Rectal smooth muscle tissue (tissue), 1 donor: ENCODE results near the gene ERCC8.
"Not testable (repeated sequence)": the region's sequence is repeated elsewhere in the genome, so short reads cannot be mapped to it uniquely, and the experiment has no call there.

ENCODE experiments used
- H3K27ac ChIP-seq: one replicate; pipeline ENCODE4 v1.7.0; 2013; ENCODE audit warnings: low read depth, low read length, inconsistent platforms
- H3K27me3 ChIP-seq: one replicate; pipeline ENCODE4 v1.7.0; 2013; ENCODE audit warnings: low read length; ENCODE audit not compliant: control insufficient read depth, insufficient read depth
- H3K36me3 ChIP-seq: one replicate; pipeline ENCODE4 v1.7.0; 2013; ENCODE audit warnings: low read length; ENCODE audit not compliant: control insufficient read depth, insufficient read depth
- H3K4me1 ChIP-seq: one replicate; pipeline ENCODE4 v1.7.0; 2013; ENCODE audit warnings: low read length; ENCODE audit not compliant: control insufficient read depth, insufficient read depth
- H3K4me3 ChIP-seq: one replicate; pipeline ENCODE4 v1.7.0; 2013; ENCODE audit warnings: low read length
- H3K9ac ChIP-seq: one replicate; pipeline ENCODE4 v1.7.0; 2013; ENCODE audit warnings: low read length

Gene ERCC8

GRCh38 chr5:60944904-60945812, at the start of gene ERCC8, which contains the start of gene NDUFAF2:
Gene ERCC8 (minus strand): TSS chr5:60945070. CDS start chr5:60945008, 62 bp downstream.
Gene NDUFAF2 (plus strand): TSS chr5:60945205. CDS start chr5:60945256, 51 bp downstream.
- peak within 1 kb of the TSS; percentile 95 for H3K4me3 ChIP-seq
- no peaks in the 10 kb centered on the region for H3K36me3 ChIP-seq
- no peaks in the 10 kb centered on the region for H3K27me3 ChIP-seq
- H3K27ac ChIP-seq: peak within 1 kb of the TSS; percentile 79
- H3K4me1 ChIP-seq: no peaks in the 10 kb centered on the region
- peak within 1 kb of the TSS; percentile 70 for H3K9ac ChIP-seq

GRCh38 chr5:60993875-60994571, 49.2 kb upstream of the ERCC8 start:
- Histone ChIP-seq H3K27ac (no peak overlapping the region), H3K36me3 (peaks cover 3% of the 10 kb centered on the region), H3K9ac (no peak overlapping the region), H3K4me1 (no peaks in the 10 kb centered on the region), H3K27me3 (no peaks in the 10 kb centered on the region), H3K4me3 (no peak overlapping the region)

GRCh38 chr5:60993425-60993824, 48.6 kb upstream of the ERCC8 start:
- Histone ChIP-seq H3K36me3 (peaks cover 3% of the 10 kb centered on the region), H3K27me3 (no peaks in the 10 kb centered on the region), H3K4me1 (no peaks in the 10 kb centered on the region), H3K9ac (no peak overlapping the region), H3K4me3 (no peak overlapping the region), H3K27ac (no peak overlapping the region)

- Histone ChIP-seq H3K4me3 (no peak overlapping the region), H3K27ac (no peak overlapping the region), H3K9ac (no peak overlapping the region), H3K27me3 (no peaks in the 10 kb centered on the region), H3K36me3 (peaks cover 3% of the 10 kb centered on the region), H3K4me1 (no peaks in the 10 kb centered on the region)
Observed at GRCh38 chr5:60992871-60993270, 48.0 kb upstream of the ERCC8 start.

GRCh38 chr5:60989790-60990189, 44.9 kb upstream of the ERCC8 start:
- Histone ChIP-seq H3K4me1 (no peaks in the 10 kb centered on the region), H3K4me3 (no peak overlapping the region), H3K9ac (no peak overlapping the region), H3K27ac (no peak overlapping the region), H3K27me3 (no peaks in the 10 kb centered on the region), H3K36me3 (peaks cover 3% of the 10 kb centered on the region)

GRCh38 chr5:60982127-60982526, 37.3 kb upstream of the ERCC8 start:
- H3K27me3 ChIP-seq, H3K36me3 ChIP-seq, H3K27ac ChIP-seq, H3K4me3 ChIP-seq, H3K9ac ChIP-seq, H3K4me1 ChIP-seq: not testable (repeated sequence)

- no peaks in the 10 kb centered on the region for H3K36me3 ChIP-seq
- no peak overlapping the region for H3K9ac ChIP-seq
- H3K4me3 ChIP-seq: no peak overlapping the region
- no peak overlapping the region for H3K27ac ChIP-seq
- H3K4me1 ChIP-seq: no peaks in the 10 kb centered on the region
- no peaks in the 10 kb centered on the region for H3K27me3 ChIP-seq
Observed at GRCh38 chr5:60980511-60980910, 35.6 kb upstream of the ERCC8 start.

- Histone ChIP-seq H3K9ac (no peak overlapping the region), H3K4me3 (no peak overlapping the region), H3K4me1 (no peaks in the 10 kb centered on the region), H3K27me3 (no peaks in the 10 kb centered on the region), H3K27ac (no peak overlapping the region), H3K36me3 (no peaks in the 10 kb centered on the region)
Observed at GRCh38 chr5:60978968-60979367, 34.1 kb upstream of the ERCC8 start.

- Histone ChIP-seq H3K36me3 (no peaks in the 10 kb centered on the region), H3K4me3 (no peak overlapping the region), H3K27ac (no peak overlapping the region), H3K27me3 (no peaks in the 10 kb centered on the region), H3K9ac (no peak overlapping the region), H3K4me1 (no peaks in the 10 kb centered on the region)
Observed at GRCh38 chr5:60977956-60978737, 33.3 kb upstream of the ERCC8 start.

GRCh38 chr5:60972231-60972630, 27.4 kb upstream of the ERCC8 start:
- Histone ChIP-seq H3K27me3 (no peaks in the 10 kb centered on the region), H3K4me3 (no peak overlapping the region), H3K36me3 (no peaks in the 10 kb centered on the region), H3K27ac (no peak overlapping the region), H3K4me1 (no peaks in the 10 kb centered on the region), H3K9ac (no peak overlapping the region)

- no peaks in the 10 kb centered on the region for H3K36me3 ChIP-seq
- no peak overlapping the region for H3K27ac ChIP-seq
- H3K4me1 ChIP-seq: no peaks in the 10 kb centered on the region
- H3K4me3 ChIP-seq: no peak overlapping the region
- no peak overlapping the region for H3K9ac ChIP-seq
- no peaks in the 10 kb centered on the region for H3K27me3 ChIP-seq
Observed at GRCh38 chr5:60961685-60962084, 16.8 kb upstream of the ERCC8 start.

GRCh38 chr5:60960591-60960990, 15.7 kb upstream of the ERCC8 start:
- Histone ChIP-seq H3K9ac (no peak overlapping the region), H3K36me3 (no peaks in the 10 kb centered on the region), H3K4me3 (no peak overlapping the region), H3K27ac (no peak overlapping the region), H3K4me1 (no peaks in the 10 kb centered on the region), H3K27me3 (no peaks in the 10 kb centered on the region)
